MM.1S (cell line): ENCODE results near the gene SRRM2.

Experiments
- EZH2phosphoT487 ChIP-seq: fragments of 300-600 bp; sonication (generic); IDR thresholded peaks from 2 replicates; pipeline ENCODE4 v1.6.1; 2018; ENCODE audit warnings: antibody characterized with exemption, low read length
- TF ChIP-seq, protein P1 (sequence below): fragments of 300-600 bp; sonication (generic); IDR thresholded peaks from 2 replicates; pipeline ENCODE4 v1.5.1; 2016; ENCODE audit warnings: antibody characterized with exemption, low read length, mixed read lengths

DNA sequence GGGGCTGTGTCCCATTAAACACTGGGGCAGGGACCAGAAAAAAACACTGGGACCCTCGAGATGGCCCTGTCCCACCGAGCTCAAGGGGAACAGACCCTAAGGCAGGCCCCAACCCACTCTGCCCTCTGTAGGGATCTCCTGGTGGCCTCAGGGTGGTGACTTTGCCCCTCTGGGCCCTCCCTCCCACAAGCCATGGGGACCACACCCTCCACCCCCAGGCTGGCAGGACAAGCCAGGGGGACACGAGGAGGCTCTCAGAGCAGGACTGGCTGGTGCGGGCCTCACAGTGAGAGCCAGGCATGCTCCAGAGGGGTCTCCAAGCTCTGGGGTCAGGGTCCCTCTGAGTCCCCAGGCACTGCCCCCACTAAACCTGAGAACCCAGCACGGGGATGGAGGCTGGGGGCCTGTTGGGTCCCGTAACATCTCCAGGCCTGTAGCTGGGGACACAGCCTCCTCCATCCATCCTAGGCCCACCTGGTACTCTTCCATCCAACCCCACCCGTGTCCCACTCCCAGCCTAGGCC is 14.5 kb upstream of the SRRM2 start:
- TF ChIP-seq, protein P1, sequence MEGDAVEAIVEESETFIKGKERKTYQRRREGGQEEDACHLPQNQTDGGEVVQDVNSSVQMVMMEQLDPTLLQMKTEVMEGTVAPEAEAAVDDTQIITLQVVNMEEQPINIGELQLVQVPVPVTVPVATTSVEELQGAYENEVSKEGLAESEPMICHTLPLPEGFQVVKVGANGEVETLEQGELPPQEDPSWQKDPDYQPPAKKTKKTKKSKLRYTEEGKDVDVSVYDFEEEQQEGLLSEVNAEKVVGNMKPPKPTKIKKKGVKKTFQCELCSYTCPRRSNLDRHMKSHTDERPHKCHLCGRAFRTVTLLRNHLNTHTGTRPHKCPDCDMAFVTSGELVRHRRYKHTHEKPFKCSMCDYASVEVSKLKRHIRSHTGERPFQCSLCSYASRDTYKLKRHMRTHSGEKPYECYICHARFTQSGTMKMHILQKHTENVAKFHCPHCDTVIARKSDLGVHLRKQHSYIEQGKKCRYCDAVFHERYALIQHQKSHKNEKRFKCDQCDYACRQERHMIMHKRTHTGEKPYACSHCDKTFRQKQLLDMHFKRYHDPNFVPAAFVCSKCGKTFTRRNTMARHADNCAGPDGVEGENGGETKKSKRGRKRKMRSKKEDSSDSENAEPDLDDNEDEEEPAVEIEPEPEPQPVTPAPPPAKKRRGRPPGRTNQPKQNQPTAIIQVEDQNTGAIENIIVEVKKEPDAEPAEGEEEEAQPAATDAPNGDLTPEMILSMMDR = no peak
- no peak for TF ChIP-seq EZH2phosphoT487
